CMK (cell line): Measurements from ENCODE around the gene UTF1.
"Not testable (repeated sequence)": the region's sequence is repeated elsewhere in the genome, so short reads cannot be mapped to it uniquely, and the experiment has no call there.

ENCODE experiments used
- DNase-seq: peaks from one replicate; pipeline ENCODE4 v3.0.0-alpha.2; 2010; ENCODE audit warnings: low read depth

Gene UTF1

DNA sequence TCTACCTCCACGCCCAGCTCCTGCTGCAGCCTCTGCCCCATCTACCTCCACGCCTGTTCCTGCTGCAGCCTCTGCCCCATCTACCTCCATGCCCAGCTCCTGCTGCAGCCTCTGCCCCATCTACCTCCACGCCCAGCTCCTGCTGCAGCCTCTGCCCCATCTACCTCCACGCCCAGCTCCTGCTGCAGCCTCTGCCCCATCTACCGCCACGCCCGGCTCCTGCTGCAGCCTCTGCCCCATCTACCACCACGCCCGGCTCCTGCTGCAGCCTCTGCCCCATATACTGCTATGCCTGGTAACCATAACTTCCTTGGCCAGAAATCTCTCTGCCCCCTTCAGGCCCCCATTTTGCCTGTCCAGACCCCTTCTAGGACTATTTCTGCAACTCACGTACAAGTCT, 35.0 kb downstream of the UTF1 start:
- DNase-seq, result not testable (repeated sequence)

DNA sequence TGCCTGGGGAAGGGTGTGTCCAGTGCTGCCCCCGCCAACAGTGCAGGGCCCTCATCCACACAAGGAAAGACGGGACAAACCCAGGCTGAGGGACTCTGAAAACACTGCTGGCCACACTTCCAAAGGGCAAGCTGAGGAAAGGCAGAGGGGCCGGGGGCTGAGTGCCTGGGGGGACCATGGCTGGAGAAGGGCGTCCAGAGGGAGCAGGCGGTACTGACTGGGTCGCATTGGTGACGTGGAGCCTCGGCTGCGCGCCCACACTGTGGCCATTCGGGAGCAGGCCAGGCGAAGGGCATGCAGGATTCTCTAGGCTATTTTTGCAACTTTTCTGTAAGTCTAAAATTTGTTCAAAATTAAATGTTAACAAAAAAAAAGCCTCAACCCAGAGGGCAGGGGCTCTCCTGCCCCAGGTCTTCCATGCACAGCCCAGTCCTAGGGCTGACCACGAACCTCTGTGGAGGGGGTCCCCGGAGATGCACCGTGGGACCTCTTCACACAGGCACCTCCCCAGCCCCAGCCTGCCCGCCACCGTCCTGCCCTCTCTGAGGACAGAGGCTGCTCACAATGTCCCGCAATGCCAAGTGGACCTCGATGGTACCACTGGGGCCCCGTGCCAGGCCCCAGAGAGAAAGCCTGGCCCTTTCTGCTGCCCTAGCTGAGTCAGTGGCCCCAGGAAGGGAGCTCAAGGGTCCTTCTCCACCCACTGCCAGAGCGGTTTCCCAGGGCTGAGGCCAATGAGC, 36.2 kb downstream of the UTF1 start:
- no peak for DNase-seq

DNA sequence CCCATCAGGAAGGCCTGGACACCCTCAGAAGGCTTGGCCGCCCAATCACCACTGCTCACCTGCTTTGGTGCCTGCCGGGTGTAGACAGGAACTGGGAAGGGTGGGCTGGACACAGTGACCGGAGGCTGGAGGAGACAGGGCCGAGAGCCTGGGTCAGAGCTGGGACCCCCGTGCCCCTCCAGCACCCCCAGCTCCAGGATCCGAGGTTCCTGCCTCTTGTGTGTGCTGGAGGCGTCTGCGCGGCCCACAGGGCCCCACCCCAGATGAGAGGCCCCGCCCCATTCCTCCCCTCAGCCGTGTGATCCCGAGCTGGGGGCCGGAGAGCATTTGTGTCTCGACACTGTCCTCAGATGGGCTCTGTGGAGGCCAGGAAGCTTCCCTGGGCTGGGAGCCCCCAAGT, 37.3 kb downstream of the UTF1 start:
- no peak for DNase-seq

DNA sequence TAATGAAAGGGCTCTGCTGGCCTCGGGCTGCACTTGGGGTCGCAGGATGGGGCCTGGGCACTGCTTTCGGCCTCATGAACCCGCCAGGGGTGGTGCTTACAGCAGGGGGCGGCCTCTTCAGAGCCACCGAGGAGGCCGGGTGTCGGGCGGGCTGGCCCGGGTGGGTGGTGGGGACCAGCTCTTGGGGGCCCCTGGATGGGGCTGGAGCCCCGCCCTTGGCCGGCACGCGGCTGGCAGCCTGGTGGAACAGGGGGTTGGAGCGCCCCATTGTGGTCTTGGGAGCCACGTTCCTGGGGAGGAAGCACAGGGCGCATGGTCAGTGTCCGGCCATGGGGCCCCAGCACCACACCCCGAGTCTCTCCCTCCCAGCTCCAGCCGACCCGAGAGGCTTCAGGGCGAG, 37.8 kb downstream of the UTF1 start:
- DNase-seq, result no peak

DNA sequence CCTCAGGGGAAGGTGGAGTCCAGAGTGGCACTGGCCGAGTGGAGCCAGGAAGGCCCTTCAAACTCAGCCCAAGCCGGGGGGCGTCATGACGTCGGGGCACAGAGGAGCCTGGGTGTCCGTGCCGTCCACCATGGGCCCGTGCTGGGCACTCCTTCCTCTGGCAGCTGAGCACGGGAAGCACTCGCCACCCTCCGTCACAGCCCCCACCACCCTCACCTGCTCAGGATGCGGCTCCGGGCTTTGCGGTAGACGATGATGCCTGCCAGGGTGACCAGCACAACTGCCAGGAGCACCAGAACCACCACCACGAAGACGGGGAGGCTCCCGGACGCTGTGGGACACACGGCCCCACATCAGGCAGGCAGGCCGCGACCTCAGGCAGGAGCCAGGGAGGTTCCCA, 38.5 kb downstream of the UTF1 start:
- DNase-seq, result no peak

DNA sequence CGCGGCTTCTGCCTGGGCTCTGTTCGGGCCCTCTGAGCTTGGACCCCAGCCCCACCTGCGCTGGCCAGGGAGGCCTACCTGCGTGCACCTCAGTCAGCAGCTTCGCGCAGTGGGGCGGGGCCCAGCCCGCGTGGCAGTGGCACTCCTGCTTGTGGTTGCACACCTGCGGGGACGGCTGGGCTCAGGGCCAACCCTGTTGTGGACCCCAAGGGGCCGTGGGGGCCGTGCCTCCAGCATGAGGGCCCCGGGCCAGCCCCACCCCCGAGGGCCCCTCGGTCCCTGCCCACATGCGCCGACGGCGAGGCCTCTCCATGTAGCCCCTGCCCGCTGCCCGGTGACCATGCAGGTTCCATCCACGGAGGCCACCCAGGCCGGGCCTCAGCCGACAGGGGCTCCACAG, 39.4 kb downstream of the UTF1 start:
- DNase-seq, result no peak

DNA sequence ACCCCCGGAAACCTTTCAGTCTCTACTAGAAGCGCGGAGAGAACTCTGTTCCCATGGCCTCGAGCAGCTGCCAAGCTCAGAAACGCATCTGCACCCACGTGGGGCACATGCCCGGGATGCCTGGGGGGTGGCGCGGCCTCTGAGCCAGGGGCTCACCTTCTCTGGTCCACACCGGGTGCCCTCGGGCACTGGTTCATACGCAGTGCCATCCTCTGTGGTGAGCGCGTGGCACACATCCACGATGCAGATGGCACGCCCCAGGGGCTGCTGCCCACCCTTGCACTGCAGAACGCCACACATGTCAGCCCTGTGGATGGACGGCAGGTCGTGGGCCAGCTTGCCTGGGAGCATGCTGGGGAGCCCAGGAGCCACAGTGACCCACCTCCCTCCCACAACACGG, 40.2 kb downstream of the UTF1 start:
- no peak for DNase-seq

DNA sequence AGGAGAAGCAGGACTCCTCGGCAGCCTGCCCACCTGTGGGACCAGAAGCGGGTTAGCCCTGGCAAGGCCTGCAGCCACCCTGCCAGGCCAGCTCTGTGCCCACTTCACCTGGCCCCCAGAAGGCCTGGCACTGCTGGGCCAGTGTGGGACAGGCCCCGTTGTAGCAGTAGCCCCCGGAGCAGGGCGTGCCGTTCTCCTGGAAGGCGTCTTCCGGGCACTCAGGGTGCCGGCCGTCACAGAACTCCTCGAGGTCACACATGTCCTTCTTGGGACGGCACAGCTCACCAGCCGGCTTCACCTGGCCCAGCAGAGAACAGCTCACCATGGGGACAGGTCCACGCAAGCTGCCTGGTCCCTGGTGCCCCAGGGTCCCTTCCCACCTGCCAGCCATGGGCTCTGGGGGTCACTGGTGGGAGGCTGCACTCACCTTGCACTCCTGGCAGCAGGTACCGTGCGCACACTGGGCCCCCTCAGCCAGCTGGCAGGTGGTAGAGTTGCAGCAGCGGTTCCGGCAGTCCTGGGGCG, 40.8 kb downstream of the UTF1 start:
- DNase-seq, result no peak

DNA sequence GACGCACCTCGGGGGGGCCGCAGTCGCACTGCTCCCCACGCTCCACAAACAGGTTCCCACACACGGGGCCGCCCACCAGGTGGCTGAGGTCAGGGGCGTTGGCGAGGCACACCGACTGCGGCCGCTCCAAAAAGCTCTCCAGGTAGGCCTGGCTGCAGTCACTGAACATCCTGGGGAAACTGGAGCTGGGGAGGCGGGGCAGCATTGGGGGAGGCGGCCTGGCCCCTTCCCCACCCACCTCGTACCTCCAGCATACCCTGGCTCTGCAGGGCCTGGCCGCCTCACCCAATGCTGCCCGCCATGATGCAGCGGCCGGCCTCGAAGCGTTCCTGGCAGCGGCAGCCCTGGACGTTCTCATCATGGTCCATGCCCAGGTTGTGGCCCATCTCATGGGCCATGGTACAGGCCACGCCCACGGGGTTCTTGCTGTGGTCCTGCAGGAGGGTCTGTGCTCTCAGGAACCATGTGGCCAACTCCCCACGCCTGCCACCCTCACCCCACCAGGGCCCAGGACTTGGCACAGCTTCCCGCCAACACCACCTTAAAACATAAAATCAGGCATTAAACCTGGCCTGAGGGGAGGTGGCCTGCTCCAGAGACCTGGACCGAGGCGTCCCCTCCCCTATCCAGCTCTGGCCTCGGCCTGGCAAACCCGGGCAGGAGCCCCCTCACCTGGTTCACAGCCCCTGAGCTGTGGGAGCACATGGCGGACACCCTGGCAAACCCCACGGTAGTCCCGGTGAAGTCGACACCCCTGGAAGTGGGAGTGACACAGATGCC, 41.7 kb downstream of the UTF1 start:
- no peak for DNase-seq

DNA sequence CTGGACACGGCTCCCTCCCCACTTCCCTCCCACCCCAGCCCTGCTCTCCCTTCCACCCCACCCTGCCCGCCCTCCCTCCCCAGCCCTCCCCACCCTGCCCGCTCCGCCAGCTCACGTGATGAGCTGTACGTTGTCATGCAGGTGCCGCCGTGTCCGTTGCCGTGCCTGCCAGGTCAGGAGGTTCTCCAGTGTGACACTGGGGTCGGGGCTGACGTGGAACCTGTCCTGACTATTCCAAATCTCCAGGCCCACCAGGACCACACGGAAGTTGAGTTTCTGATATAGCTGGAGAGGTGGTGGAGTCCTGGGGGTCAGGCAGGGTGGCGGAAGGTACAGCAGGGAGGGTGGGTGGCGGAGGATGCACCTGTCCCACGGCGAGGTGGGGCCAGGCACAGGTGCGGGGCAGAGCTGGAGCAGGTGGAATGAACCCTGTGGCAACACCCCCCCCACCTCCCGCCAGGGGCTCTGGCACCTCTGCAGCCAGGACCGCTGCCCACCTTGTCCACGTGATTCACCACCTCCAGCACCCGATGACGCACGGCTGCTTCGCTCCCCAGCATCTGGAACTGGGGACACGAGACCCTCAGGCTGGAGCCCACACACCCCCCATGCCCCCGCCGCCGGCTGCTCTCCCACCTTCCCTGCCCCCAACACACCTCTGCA, 42.4 kb downstream of the UTF1 start:
- DNase-seq, result no peak

DNA sequence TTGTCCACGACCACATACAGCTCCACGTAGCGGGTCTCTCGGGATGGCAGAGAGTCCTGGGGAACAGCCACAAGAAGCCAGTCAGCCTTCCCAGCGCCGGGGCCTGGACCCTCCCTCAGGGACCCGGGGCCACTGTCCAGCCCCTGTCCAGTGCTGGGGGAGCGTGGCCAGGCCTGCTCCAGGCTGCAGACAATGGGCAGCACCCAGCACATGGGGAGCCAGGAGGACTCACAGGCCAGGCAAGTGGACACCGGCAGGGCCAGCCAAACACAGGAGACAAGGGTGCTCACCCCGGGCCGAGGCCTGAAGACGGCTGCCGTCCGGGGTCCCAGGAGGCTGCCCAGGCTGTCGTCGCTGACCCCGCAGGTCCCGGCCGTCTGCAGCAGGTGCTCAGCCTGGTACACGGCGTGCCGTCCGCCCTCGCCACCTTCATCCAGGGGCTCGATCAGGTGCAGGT, 43.0 kb downstream of the UTF1 start:
- no peak for DNase-seq

DNA sequence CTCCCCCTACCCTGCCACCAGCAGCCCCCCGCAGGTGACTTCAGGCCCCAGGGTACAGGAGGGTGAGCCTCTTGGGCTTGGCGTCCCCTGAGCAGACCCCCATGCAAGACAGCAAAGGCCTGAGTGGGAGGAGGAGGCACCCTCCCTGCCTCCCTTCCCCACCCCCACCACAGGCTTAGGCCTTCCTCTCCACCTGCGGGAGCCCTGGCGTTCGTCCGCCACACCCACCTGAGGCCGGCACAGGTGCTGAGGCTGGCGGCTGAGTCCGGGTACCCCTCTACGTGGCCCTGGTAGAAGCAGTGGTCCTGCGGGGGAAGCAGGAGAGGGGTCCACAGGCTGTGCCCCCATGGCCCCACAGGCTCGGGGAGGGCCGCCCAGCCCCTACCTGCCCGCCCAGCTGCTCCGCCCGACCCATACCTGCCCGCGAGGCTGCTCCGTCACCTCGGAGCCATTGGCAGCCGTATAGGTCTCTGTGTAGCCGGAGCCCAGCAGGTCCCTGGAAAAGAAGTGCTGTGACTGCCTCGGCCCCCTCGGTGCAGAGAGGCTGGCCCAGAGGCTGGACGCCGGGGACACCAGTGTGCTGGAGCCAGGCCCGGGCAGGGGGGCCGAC, 43.6 kb downstream of the UTF1 start:
- DNase-seq, result no peak

DNA sequence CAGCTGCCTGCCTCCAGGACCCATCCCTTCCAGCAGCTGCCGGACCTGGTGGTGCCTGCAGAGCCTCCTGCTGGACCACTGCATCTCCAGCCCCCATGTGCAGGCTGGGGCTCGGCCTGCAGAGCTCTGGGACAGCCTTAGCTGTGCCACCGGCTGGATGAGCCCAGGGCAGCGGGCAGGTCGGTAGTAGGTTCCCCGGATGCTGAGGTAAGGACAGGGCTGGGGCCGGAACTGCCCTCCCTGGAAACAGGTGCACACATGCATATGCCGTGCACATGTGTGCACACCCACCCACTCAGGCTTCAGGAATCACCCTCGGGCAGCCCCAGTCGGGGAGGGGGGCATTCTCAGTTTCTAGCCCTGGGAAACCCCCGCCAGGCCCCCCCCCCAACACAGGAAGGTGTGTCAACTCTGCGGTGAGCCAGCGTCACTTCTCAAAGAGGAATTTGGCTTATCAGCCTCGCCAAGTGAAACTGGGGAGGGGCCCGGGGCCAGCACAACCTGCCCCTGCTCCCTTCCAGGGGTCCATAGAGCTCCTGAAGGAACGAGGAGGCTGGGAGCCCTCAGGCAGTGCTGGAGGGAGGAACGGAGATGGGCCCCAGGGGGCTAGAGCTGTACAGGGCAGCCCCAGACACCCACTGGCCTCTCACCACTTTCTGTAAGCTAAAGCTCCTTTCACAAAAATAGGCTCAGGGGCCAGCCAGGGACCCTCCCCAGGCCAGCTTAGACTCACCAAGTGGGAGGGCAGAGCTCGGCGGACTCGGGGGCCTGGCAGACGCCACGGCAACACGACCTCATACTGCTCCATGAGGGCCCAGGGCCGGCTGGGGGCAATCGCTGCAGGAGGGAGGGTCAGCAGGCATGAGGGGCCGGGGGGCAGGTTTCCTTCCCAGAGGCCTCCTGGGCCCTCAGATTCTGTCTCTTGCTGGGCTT, 45.0 kb downstream of the UTF1 start:
- no peak for DNase-seq

DNA sequence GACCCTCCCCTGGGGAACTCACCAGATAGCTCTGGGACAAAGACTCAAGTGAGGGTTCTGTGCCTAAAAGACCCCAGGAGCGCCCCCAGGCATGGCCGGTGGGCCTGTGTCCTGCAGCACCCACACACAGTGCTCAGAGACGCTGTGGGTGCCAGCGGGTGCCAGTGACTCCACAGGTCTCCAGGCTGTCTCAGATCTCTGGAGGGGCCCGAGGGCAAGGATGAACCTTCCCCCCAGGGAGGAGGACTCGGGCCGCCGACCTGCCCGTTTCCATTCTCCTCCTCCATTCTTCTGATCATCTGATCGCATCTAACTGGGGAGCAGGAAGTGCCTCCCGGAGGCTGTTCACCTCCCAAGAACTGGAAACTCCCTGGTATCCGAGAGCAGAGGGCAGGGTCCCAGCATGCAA, 45.7 kb downstream of the UTF1 start:
- no peak for DNase-seq

DNA sequence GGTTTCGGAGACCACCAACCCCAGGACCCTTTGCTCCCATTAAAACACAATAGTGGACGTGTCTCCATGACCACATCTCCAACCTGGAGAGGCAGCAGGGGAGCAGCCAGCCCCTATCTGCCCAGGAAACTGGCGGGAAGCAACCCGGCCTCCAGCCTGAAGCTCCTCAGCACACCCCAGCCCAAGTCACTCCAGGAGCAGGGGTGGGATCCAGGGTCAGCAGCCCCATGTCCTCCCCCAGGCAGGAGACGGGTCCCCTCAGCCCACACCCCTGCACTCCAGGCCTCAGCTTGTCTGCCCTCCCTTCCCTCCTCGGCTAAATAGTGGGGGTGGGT, 46.0 kb downstream of the UTF1 start:
- no peak for DNase-seq

DNA sequence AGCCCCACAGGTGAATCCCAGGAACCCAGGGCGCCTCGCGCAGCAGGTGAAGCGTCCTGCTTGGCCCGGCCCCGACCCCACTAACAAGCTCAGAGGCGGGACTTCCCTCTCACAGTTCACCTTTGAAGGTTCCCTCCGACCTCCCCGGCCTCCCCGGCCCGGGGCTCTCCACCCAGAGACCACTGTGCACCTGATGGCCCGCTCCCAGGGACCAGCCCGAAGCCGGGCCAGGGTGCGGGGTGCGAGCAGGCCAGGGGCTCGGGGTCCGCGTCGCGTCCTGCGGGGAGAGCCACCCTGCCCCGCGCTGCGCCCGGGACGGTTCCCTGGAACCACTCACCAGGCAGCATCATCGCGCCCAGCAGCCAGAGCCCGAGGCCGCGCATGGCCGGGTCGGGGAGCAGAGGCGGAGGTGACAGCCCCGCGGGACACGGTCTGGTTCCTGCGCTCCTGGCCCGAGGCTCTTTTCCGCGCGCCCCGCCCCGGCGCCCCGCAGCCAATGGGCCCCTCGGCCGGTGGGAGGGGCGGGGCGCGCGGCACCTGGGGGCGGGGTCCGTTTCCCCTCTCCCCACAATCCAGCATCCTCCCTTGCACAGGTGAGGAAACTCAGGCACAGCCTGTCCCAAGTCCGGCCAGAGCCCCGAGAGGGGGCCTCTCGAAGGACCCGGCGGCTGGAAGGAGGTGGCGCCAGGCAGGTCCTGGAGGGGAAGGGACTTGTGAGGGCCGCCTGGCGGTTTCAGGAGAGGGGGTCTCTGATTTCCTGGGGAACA, 46.6 kb downstream of the UTF1 start, which contains the start of gene ADAM8:
Gene ADAM8, minus strand, starts transcription at position 434 of the 767 bp plus-strand sequence. Its CDS starts 51 bp downstream, at position 383.
- DNase-seq, result no peak

DNA sequence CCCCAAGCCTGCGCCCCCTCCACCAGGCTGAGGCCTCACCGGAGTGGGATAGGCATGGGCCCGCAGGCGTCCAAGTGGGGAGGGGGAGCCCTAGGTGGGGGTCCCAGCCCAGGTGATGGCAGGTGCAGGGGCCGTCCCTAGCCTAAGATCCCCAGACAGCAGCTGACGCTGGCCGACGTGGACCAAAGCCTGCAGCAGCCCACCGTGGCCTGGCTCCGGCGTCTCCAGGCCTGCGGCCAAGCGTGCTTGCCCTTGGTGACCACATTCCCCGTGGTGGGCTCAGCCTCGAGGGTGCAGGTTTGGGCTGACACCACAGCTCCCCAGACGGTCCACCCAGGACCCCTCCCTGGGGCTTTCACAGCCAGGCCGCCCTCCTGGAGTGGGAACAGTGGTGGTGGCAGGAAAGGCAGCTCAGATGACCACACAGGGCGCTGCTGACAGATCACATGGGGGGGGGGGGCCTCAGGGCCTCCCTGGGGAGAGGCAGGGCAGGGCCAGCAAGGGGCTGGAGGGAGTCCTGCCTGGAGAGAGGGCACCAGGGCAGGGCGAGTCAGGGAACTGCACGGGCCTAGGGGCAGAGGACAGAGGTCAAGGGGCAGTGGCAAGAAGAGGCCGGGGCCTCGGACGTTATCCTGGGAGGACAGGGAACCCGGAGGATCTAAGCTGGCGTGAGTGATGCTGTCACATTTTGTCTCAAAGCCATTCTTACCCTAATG, 47.4 kb downstream of the UTF1 start:
- no peak for DNase-seq

DNA sequence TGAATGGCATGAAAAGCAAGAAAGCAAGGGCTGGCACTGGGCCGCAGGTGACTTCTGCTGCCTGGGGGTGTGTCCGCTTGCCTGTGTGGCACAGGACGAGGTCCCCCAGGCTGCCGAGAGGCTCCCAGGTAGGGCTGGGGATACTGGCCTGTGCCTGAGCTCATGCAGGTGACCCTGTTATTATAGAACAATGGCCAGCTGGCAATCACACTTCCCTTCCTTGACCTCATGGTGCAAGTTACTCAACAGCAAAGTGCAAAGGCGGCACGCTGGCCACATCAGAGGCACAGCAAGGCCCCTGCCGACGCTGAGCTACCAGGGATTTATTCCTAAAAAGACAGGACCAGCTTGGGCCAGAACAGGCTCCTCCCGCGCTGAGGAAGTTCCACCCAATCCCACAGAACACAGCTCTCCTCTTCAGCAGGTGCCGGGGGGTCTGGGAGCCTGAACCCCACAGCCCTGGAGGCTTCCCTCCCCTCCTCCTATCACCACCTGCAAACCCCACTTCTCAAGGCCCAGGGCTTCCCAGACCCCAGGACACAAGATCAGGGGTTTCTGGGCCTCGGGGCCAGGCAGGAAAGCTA, 48.1 kb downstream of the UTF1 start:
- DNase-seq, result no peak

DNA sequence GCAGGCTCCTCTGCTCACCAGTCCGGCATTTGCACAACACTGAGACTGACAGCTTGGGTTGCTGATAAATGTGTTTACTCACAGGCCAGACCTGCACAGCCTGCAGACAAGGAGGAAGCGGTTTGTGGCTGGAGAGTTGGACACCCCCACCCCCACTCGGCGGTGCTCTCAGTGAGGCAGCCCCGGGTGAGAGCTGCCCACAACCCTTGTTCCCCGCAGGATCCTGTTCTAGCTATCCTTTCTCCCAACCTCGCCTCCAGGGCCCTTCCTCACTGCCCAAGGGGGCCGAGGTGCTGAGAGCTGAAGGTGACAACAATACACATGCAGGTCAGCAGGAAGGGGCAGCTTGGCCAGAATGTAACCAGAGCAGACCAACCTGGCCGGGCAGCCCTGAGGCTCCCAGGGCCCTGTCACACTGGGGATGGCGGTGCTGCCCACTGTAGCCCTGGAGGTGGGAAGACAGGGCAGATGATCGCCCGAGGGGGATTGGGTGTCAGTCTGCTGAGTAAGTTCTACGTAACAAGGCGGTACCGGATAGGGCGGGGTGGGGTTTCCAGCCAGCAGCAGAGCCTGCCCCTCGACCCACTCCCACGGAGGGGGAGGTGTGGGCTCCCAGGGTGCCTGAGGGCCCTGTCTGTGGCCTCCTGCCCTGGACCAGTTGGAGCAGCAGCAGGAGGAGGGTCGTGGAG, 48.7 kb downstream of the UTF1 start:
- peak; percentile 89 for DNase-seq
